ENCODE data around the gene LRRIQ1. TPM values are rescaled to one million over a fixed set of nuclear protein-coding genes. Genes with fewer than 3 reads are reported as not detected.

LRRIQ1 gene
- polyA plus RNA-seq, 1 donor, result 37.4 TPM

GRCh38 chr12:85043829-85044228, 7.7 kb downstream of the LRRIQ1 start:
- no peak for DNase-seq

GRCh38 chr12:85057370-85057963, 21.3 kb downstream of the LRRIQ1 start:
- peak; percentile 43 for DNase-seq

DNA sequence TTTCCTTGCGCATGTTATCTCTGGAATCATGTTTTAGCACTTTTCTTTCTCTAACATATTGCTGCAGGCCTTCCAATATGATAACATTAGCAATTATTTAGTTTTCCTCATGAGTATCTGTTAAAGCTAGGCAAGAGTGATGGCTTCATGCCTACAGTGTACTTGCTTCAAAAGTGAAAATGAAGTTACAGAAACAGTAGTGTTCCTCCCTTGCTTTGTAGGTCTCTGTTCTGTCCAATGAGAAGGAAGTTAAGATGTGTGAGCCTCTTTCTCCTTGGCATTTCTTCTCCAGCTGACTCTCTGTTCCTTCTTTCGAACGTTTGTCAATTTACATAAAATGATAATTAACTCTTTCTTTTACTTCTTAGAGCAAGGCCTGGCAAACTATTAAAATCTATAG, 22.2 kb downstream of the LRRIQ1 start:
- DNase-seq, result no peak

- DNase-seq, result no peak
Measured at GRCh38 chr12:85059594-85059993, 23.4 kb downstream of the LRRIQ1 start.

DNA sequence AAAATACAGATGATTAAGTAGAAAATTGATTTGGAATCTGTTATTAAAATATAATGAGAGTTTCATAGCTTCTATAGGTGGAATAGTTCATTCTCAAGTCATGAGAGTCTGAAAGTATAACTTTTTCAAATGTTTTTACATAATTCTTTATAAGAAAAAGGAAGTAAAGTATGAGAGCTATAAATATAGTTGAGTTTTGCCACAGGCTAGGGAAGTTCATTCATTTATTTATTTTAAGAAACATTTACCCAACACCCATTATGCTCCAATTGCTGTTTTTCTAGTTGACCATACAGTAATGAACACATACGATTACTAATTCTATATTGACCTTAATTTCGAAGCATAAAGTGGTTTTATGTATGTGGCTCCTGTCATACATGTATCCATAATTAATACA, 24.8 kb downstream of the LRRIQ1 start:
- no peak for DNase-seq

GRCh38 chr12:85065837-85066482, 29.8 kb downstream of the LRRIQ1 start:
- DNase-seq, result no peak

- DNase-seq, result no peak
Measured at GRCh38 chr12:85072826-85073225, 36.7 kb downstream of the LRRIQ1 start.

- peak; percentile 65 for DNase-seq
Measured at GRCh38 chr12:85076688-85077430, 40.7 kb downstream of the LRRIQ1 start.

GRCh38 chr12:85085066-85085465, 48.9 kb downstream of the LRRIQ1 start:
- DNase-seq, result no peak

DNA sequence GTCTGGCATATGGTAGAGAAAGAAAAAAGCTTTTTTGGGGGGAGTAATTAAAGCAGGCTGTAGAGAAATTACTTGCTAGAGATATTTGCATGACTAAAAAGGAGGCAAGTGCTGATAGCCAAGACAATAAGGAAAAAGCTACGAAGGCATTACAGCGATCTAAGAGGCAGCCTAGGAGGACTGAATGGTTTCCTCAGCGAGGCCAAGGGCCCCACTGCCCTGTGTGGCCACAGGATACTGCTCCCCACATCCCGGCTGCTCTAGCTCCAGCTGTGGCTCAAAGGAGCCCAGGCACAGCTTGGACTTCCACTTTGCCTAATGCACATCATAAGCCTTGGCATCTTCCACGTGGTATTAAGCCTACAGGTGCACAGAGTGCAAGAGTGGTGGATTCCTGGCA, 53.6 kb downstream of the LRRIQ1 start:
- no peak for DNase-seq

DNA sequence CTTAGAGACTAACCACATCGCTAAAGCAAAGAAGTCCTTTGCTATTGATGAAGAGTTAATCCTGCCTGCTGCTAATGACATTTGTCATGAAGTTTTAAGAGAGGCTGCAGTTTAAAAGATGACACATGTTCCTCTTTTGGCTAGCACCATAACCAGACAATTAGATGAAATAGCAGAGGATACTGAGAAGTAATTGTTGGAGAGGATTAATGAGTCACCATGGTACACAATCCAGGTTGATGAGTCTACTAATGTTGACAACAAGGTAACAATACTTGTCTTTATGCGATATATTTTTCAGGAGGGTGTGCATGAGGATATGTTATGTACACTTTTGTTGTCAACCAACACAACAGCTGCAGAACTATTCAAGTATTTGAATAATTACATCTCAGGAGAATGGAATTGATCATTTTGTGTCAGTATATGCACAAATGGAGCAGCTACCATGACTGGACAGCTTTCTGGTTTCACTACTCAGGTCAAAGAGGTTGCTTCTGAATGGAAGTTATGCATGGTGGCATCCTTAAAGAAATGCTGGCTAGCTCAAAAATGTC, 56.7 kb downstream of the LRRIQ1 start:
- DNase-seq, result no peak

GRCh38 chr12:85095501-85095900, 59.4 kb downstream of the LRRIQ1 start:
- no peak for DNase-seq

GRCh38 chr12:85130646-85131045, 94.5 kb downstream of the LRRIQ1 start:
- DNase-seq, result no peak

- DNase-seq, result no peak
Measured at GRCh38 chr12:85138833-85139232, 102.7 kb downstream of the LRRIQ1 start.

GRCh38 chr12:85147331-85147730, 111.2 kb downstream of the LRRIQ1 start:
- DNase-seq, result no peak

DNA sequence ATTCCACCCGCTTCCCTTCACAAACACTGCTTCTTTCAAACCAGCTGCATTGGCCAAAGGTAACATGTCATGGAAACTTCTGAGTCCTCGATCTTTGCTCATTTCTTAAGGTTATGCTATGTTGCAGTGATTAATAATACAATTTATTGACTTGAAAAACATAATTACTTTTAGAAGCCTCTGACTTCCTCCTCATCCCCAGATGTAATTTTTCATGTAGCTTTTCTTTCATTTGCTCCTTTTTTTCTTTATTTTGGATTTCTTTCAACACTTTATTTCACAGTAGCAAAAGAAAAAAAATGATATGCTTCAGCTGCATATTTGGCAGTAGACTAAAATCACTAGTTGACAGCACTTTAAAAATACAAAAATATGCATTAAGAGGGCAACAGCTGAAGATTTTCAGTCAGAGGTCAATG, 116.2 kb downstream of the LRRIQ1 start:
- DNase-seq, result peak; percentile 69

DNA sequence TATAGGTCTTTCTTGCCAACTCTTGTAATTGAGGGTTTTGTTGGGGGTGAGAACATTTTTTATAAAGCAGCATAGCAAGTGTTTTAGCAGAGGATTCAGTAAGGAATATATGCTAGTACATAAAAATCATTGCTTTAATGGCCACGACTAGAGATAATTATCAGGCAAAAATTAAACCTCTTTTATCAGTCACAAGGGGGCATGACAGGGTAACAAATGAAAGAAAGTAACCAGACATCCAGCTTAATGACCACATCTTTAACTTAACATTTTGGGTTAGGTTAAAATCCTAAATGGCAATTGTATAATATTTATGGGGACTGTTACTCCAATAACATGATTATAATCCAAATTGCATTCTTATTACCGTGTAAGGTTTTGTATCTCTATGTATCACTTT, 119.6 kb downstream of the LRRIQ1 start:
- peak; percentile 35 for DNase-seq

DNA sequence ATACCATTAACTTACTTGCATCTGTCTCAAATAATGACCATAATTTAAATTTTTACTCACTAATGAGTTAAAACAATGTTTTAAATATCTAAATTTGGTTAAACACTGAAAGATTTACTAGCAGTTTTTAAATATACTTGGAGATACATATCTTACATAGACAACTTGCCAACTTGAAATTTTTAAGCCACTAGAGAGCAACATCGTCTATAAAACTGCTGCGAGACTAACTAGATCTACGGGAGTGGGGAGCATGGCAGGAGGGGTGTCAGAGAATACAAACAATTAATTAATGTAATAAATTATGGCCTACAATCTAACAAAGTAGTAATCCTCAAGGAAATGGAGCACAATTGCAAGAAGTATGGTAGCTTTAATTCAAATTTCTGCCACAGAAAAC, 120.4 kb downstream of the LRRIQ1 start:
- DNase-seq, result no peak

DNA sequence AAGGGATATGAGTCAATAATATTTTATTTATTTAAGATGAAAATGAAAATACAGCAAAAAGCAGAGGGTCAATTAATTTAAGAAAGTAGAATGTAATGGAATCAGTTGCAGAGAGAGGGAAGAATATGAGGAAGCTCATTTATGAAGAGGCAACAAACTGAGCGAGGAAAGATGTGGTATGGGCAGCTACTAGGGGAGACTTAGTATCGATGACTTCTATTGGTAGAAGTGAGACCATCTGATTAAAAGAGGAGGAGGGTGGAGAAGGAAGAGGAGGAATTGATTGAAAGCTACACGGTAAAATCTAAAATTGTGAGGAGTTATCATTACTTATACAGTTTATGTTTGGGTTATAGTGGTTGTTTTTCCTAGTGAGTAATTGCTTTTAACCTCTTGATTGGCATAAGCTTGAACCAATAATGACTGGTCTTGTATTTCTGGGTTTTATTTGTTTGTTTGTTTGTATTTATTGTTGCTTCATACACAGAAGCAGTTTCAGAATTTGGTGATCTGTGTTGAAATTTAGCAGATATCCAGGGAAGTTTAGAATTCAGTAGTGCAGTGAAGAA, 121.0 kb downstream of the LRRIQ1 start:
- no peak for DNase-seq

DNA sequence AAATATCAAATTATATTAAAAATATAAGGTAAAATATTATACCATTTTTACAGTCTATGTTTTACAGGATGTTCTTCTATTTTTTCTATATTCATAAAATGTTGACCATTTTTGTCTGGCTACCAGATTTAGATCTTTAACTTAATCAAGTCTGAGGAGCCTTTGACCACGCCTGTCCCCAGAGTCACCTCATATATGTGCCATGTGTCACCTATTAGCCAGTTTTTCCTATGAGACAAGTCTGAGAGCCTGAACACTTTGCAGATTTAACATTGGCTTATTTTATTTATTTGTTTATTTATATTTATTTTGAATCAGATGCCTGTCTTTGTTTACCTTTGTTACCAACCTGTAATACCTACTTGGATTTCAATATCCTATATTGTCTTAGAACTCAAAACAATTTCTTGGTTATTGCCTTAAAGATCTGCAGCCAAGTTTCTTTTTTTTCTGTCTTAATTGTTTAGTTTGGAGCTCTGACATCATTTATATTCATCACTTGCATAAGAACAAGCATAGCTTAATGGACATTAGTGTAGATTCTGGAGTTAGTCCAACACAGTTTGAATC, 127.7 kb downstream of the LRRIQ1 start:
- DNase-seq, result no peak

DNA sequence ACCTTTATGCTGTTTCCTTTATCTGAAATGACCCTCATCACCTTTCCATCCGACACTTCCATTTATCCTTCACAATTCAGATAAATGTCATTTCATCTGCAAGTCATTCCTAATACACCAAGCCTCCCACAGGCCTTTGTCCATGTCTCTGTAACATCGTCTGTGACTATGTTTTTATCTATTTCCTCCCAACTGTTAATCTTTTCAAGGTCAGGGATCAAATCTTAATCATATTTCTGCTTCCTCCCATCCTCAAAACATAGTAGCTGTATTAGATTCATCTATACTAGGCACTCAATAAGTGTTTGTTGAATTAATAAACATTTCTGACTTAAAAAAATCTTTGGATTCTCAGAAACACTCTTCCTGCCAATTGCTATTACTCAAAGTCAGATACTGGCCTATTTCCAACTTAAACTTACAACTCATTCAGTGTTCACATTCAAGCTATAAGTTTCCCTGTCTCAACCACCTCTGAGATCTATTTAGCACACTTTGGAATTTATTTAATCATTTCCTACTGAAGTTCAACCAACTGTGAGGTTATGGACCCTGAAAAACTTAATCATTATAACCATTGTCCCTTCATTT, 143.6 kb downstream of the LRRIQ1 start:
- DNase-seq, result peak; percentile 46

- peak; percentile 57 for DNase-seq
Measured at GRCh38 chr12:85182699-85183098, 146.5 kb downstream of the LRRIQ1 start.

All from left kidney (tissue), 2 donors.